Measurements from ENCODE around the gene EFHC2.

DNA sequence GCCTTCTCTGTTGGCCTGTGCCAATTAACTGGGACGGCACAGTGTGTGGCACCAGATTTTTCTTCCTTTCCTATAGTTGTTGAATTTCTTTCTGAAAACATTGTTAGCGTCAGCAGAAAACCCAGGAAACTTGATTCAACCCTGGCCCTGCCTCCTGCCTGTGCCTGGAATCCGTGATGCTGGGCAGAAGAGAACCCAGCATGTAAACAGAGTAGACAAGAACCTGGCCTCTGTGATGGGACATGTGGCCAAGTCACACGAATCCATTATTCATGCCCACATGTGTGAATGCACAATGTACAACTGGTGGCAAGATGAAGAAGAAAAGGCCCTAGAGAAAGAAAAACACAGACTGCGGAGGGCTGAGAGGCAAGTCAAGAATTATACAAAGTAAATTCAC is 111.4 kb downstream of the EFHC2 start:
- TF ChIP-seq POLR2AphosphoS5 (IDR thresholded peaks at IDR 0.05), result peak in 2 of 3 donors; percentile 20 to 52
- no peak for TF ChIP-seq POLR2A (IDR thresholded peaks at IDR 0.05)

All from transverse colon (tissue), 3 donors.